Endothelial cell of umbilical vein (primary cell): ENCODE measurements around the gene IRF2. TPM values are rescaled to one million over a fixed set of nuclear protein-coding genes. Genes with fewer than 3 reads are reported as not detected.

Source experiments
- BruUV-seq: library from RNA; stranded (reverse); fragments of 400-500 nt; replicated peaks from 2 replicates; lab custom pipeline; 2021; lab: Mats Ljungman, UMichigan
- CTCF ChIA-PET: fragments of 300-600, 350-600 bp; sonication (Branson Sonifier 250); formaldehyde crosslinking; loops from one replicate; lab custom pipeline; 2021; ENCODE audit warnings: antibody characterized with exemption, inconsistent platforms; lab: Charles Lee
- POLR2A ChIA-PET: fragments of 300-600, 350-600 bp; sonication (Branson Sonifier 250); formaldehyde crosslinking; loops from one replicate; lab custom pipeline; 2021; ENCODE audit warnings: antibody characterized with exemption, inconsistent platforms; lab: Charles Lee
- DNase-seq: peaks from one replicate; pipeline ENCODE4 v3.0.0-alpha.2; 2011; ENCODE audit warnings: low read depth, low spot score
- FAIRE-seq: peaks from 2 replicates; lab custom pipeline; 2011; peaks lifted over from hg19 to GRCh38; lab: Jason Lieb, UNC
- H2AFZ ChIP-seq: 2 replicates; pipeline ENCODE4 v1.6.0; 2012; ENCODE audit warnings: low read depth, low read length, control low read depth, inconsistent platforms
- H3K27ac ChIP-seq: 2 replicates; pipeline ENCODE4 v1.5.1; 2011; ENCODE audit warnings: low read depth, mild to moderate bottlenecking, control low read depth, low read length, moderate library complexity; ENCODE audit not compliant: insufficient read depth
- H3K27me3 ChIP-seq, 2 experiments: 2 replicates each; pipeline versions ENCODE4 v1.6.0 to v1.6.1; 2011; ENCODE audit warnings: low read length in 2 of 2, mixed read lengths in 1 of 2; ENCODE audit not compliant: control insufficient read depth in 2 of 2, insufficient read depth in 2 of 2
- H3K36me3 ChIP-seq, 2 experiments: 2 replicates in 1 of 2; 3 replicates in 1 of 2; pipeline ENCODE4 v1.5.1; 2011; ENCODE audit warnings: low read length in 2 of 2, mild to moderate bottlenecking in 1 of 2, moderate library complexity in 1 of 2; ENCODE audit not compliant: control insufficient read depth in 2 of 2, insufficient read depth in 2 of 2; ENCODE audit errors: extremely low read depth in 1 of 2
- H3K4me1 ChIP-seq: 3 replicates; pipeline ENCODE4 v1.5.1; 2011; ENCODE audit warnings: mild to moderate bottlenecking, low read length; ENCODE audit not compliant: control insufficient read depth, insufficient read depth; ENCODE audit errors: extremely low read depth
- H3K4me2 ChIP-seq: 2 replicates; pipeline ENCODE4 v1.6.1; 2011; ENCODE audit warnings: low read length, control low read depth, mixed read lengths; ENCODE audit not compliant: insufficient read depth
- H3K4me3 ChIP-seq, 3 experiments: fragments of 200-600 bp in 1 of 3; sonication (generic), shearing (Covaris generic) in 1 of 3; replicated peaks in 1 of 3; 2 replicates each; pipeline ENCODE4 v1.5.1; 2011 to 2016; ENCODE audit warnings: control low read depth in 3 of 3, low read length in 3 of 3, mild to moderate bottlenecking in 2 of 3, inconsistent platforms in 1 of 3, low read depth in 1 of 3, moderate library complexity in 1 of 3; ENCODE audit not compliant: insufficient read depth in 1 of 3
- H3K79me2 ChIP-seq: 2 replicates; pipeline ENCODE4 v1.6.0; 2012; ENCODE audit warnings: low read length, inconsistent platforms; ENCODE audit not compliant: control insufficient read depth, insufficient read depth
- H3K9ac ChIP-seq: replicated peaks from 2 replicates; pipeline ENCODE3; 2011; ENCODE audit warnings: low read length, control low read depth; ENCODE audit not compliant: insufficient read depth; ENCODE audit errors: extremely low read depth
- H3K9me1 ChIP-seq: replicated peaks from 3 replicates; pipeline ENCODE4 v1.6.0; 2011; ENCODE audit warnings: mild to moderate bottlenecking, low read length; ENCODE audit not compliant: control insufficient read depth, insufficient read depth; ENCODE audit errors: extremely low read depth
- H3K9me3 ChIP-seq: replicated peaks from 2 replicates; pipeline ENCODE4 v1.5.1; 2012; ENCODE audit warnings: low read length, inconsistent platforms; ENCODE audit not compliant: control insufficient read depth, insufficient read depth
- H4K20me1 ChIP-seq: replicated peaks from 2 replicates; pipeline ENCODE3; 2011; ENCODE audit warnings: mild to moderate bottlenecking, low read length; ENCODE audit not compliant: control insufficient read depth, insufficient read depth; ENCODE audit errors: extremely low read depth
- EZH2 ChIP-seq: IDR thresholded peaks from 2 replicates; pipeline ENCODE4 v1.6.1; 2012; ENCODE audit warnings: borderline replicate concordance, low read depth, mild to moderate bottlenecking, moderate library complexity, low read length, inconsistent platforms; ENCODE audit not compliant: severe bottlenecking
- FOS ChIP-seq: IDR thresholded peaks from 2 replicates; pipeline ENCODE4 v1.6.1; 2011; ENCODE audit warnings: mild to moderate bottlenecking, low read length, moderate library complexity, borderline replicate concordance; ENCODE audit not compliant: insufficient read depth
- GATA2 ChIP-seq: IDR thresholded peaks from 2 replicates; pipeline ENCODE4 v1.7.0; 2011; ENCODE audit warnings: low read depth, mild to moderate bottlenecking, moderate library complexity, mixed read lengths, low read length; ENCODE audit not compliant: insufficient read length, insufficient read depth
- JUN ChIP-seq: IDR thresholded peaks from 2 replicates; pipeline ENCODE4 v1.6.1; 2011; ENCODE audit warnings: borderline replicate concordance, low read depth; ENCODE audit not compliant: insufficient read length, insufficient read depth
- MYC ChIP-seq: IDR thresholded peaks from one replicate; pipeline ENCODE4 v1.6.1; 2011; ENCODE audit warnings: mild to moderate bottlenecking, low read depth, low read length
- POLR2A ChIP-seq: IDR thresholded peaks from 2 replicates; pipeline ENCODE4 v1.6.1; 2012; ENCODE audit warnings: low read depth, mild to moderate bottlenecking, control low read depth, low read length
- POLR2AphosphoS5 ChIP-seq: IDR thresholded peaks from 2 replicates; pipeline ENCODE4 v1.6.1; 2012; ENCODE audit warnings: low read depth, mild to moderate bottlenecking, control low read depth, low read length, moderate library complexity; ENCODE audit not compliant: insufficient read depth
- dilution Hi-C: fragments of 300-500 bp; cut with MboI; formaldehyde crosslinking; loops from one replicate; pipeline ENCODE4 v1.15.0; 2019; ENCODE audit warnings: low sequenced_read_pairs; ENCODE audit not compliant: extremely low pct_ligation_motif_present
- intact Hi-C: fragments of 100-400 bp; cut with micrococcal nuclease; formaldehyde crosslinking; loops from one replicate; pipeline ENCODE4 v1.10.0; 2022
- polyA plus RNA-seq, 4 experiments: library from polyadenylated mRNA; depleted of rRNA in 3 of 4; stranded (reverse) in 3 of 4; unstranded in 1 of 4; fragments of >200 nt; gene quantifications; 2 replicates each; pipeline versions ENCODE4 v1.2.1 to v1.2.3, GENCODE V29; 2011 to 2012; ENCODE audit warnings: missing spikeins in 1 of 4
- total RNA-seq: library from RNA; stranded (reverse); gene quantifications from 2 replicates; pipeline ENCODE4 v1.2.3, GENCODE V29; 2021
- TF ChIP-seq, protein P1 (sequence below), 2 donors: IDR thresholded peaks; 1 replicate in 1 of 2; 2 replicates in 1 of 2; pipeline ENCODE4 v1.5.1; 2011; ENCODE audit warnings: low read length in 2 of 2, mild to moderate bottlenecking in 2 of 2, moderate library complexity in 2 of 2, control low read depth in 1 of 2, inconsistent platforms in 1 of 2, low read depth in 1 of 2; ENCODE audit not compliant: insufficient read depth in 1 of 2; ENCODE audit errors: extremely low read depth in 1 of 2
- TF ChIP-seq, protein P2 (sequence below): IDR thresholded peaks from 2 replicates; pipeline ENCODE4 v1.6.1; 2011; ENCODE audit not compliant: insufficient read depth, insufficient read length

Gene IRF2
- total and polyA plus RNA-seq, 2 donors (not counting 3 experiments of a cell fraction or from before 2014, with no cell fraction given) = 26.9 to 27.6 TPM

DNA sequence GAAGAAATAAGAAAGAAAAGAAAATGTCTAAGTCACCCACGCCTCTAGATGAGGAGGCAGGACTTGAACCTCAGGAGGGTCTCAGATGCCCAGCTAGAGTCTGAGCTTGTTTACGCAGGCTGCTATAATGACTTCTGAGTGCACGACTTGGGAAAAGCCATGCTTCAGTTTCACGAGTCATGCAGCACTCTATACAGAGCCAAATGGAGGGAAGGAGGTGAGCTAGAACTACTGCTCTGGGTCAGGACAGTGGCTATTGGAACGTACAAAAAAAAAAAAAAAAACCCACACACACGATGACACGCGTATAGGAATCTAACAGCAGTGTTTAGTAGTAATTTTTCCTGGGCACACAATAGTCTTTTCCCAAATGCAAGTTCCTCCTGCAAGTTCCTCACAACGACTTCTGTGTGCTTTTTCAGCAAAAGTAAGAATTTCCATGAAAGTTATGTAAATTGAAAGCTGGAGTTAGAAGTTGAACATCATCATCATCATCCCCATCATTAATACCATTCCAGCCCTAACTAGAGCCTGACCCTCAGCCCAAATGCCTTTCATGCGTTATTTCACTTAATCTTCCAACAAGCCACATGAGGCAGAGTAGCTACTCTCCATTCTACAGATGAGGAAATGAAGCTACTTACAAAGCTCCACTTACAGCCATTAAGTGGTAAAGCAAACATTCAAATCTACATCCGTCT, 36.6 kb downstream of the IRF2 start:
- Histone ChIP-seq H3K4me1 (peaks cover 15% of the 10 kb centered on the region), H3K9me3 (no peaks in the 10 kb centered on the region), H2AFZ (no peak overlapping the region), H3K4me3 (no peak overlapping the region), H3K36me3 (no peaks in the 10 kb centered on the region), H3K9ac (no peak overlapping the region), H3K9me1 (no peaks in the 10 kb centered on the region), H3K4me2 (no peak overlapping the region), H3K79me2 (peaks cover 16% of the 10 kb centered on the region), H4K20me1 (no peaks in the 10 kb centered on the region), H3K27me3 (no peaks in the 10 kb centered on the region), H3K27ac (no peak overlapping the region)
- no peak for FAIRE-seq
- intact Hi-C loops = no loop called here
- no TSS peak for BruUV-seq
- CTCF ChIA-PET = interaction anchor here (1.2 to 1.6 kb wide), 2 partner anchors 9 to 16 kb away, joined by 4 read pairs; no protein-coding TSS in a partner anchor
- dilution Hi-C loops = no loop called here
- no peak for DNase-seq
- POLR2A ChIA-PET = interaction anchor here (0.6 kb wide), 1 partner anchor 37 kb away, joined by 5 read pairs; the partner anchor contains the start of gene IRF2
- TF ChIP-seq EZH2 (no peak), POLR2AphosphoS5 (no peak), JUN (no peak), FOS (no peak), POLR2A (no peak), MYC (no peak), GATA2 (no peak)
- TF ChIP-seq, protein P1, sequence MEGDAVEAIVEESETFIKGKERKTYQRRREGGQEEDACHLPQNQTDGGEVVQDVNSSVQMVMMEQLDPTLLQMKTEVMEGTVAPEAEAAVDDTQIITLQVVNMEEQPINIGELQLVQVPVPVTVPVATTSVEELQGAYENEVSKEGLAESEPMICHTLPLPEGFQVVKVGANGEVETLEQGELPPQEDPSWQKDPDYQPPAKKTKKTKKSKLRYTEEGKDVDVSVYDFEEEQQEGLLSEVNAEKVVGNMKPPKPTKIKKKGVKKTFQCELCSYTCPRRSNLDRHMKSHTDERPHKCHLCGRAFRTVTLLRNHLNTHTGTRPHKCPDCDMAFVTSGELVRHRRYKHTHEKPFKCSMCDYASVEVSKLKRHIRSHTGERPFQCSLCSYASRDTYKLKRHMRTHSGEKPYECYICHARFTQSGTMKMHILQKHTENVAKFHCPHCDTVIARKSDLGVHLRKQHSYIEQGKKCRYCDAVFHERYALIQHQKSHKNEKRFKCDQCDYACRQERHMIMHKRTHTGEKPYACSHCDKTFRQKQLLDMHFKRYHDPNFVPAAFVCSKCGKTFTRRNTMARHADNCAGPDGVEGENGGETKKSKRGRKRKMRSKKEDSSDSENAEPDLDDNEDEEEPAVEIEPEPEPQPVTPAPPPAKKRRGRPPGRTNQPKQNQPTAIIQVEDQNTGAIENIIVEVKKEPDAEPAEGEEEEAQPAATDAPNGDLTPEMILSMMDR (IDR thresholded peaks at IDR 0.05; ENCODE audit: extremely low read depth in 1 of 2, insufficient read depth in 1 of 2, low read depth in 1 of 2, low read length in 2 of 2) = no peak
- TF ChIP-seq, protein P2, sequence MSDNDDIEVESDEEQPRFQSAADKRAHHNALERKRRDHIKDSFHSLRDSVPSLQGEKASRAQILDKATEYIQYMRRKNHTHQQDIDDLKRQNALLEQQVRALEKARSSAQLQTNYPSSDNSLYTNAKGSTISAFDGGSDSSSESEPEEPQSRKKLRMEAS = no peak
